Ammon's horn (tissue), 1 donor: ENCODE results near the gene MIOS.

Experiments used
- DNase-seq: peaks from one replicate; pipeline ENCODE4 v3.0.0-alpha.2; 2016; ENCODE audit warnings: low spot score

The MIOS gene

DNA sequence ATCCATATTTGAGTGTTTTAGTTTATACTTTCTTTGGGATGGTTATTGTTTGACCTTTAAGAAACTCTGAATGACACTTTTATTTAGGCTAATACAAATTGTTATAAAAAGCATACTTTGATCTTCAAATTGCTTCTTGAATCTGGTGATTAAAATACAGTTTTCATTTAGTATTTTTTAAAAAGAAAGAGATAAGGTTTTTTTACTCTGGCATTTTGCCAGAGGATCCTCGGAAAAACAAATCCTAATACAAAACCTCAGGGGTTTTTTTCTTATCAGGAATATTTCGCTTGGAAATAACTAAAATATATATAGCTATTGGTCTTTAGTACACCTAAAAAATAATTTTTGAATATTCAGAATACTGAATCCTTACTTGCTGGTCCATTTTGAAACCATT is 17.0 kb downstream of the MIOS start:
- DNase-seq = no peak

DNA sequence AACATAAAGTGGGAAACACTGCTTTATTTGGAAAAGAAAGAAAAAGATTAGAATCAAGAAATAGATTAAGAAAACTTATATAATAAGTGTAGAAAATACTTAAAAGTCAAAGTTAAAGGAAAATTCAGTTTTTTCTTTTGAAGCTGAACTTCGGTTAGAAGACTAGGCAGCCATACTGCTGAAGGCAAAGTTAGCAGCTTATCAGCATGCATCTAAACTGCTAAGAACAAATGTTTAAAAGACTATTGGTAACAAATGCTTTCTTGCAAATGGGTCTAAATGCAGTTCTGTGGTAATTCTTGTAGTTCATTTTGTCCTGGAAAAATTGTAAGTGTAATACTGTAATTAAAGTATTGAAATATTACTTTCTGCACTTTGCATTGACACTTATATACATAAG is 18.0 kb downstream of the MIOS start:
- no peak for DNase-seq

DNA sequence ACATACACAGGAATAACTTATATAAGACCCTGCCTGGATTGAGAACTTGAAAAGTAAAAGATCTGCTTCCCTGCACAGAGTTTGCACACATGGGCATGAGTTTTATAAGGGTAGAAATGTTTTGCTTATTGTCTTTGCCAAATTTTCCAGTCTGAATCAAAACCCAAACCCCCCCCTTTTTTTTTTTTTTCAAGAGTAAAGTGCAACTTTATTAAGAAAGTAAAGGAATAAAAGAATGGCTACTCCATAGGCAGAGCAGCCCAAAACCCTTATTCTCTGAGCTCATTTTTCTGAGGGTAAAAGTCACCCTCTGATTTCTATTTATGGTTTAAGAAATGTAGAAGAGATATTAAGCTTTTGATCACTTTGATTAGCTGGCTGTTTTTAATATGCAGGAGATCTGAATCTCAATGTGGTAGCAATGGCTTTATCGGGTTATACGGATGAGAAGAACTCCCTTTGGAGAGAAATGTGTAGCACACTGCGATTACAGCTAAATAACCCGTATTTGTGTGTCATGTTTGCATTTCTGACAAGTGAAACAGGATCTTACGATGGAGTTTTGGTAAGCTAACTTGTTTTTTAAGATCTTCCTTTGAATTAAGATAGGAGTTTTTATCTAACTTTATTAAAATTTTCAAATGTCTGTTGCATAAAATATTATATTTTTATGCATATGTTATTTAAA is 18.7 kb downstream of the MIOS start:
- no peak for DNase-seq

DNA sequence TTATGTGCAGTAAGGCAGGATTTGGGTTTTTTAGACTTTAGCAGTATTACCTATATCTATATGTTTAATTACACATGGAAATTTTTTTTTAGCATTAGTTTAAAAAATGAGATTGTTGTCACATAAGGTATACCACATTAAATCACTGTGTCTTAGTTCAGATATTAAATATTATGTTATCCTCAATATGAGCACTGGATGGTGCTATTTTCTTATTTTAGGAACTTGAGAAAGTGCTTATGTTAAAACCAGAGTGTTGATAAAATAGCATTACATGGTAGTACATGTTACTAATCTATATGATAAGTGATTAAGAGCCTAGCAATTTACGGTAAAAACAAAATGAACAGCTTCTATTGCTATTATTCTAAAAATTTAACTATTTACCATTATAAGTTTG is 28.8 kb downstream of the MIOS start:
- no peak for DNase-seq

DNA sequence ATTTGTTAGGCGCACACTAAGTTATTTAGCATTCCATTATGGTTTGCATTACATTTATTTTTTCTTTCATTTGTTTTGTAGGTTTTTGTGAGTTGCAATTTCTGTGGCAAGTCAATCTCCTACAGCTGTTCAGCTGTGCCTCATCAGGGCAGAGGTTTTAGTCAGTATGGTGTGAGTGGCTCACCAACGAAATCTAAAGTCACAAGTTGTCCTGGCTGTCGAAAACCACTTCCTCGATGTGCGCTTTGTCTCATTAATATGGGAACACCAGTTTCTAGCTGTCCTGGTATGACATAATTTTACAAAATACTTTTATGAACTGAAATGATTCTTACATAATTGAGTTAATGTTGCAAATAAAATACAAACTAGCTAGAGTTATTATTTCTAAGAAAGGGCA is 29.5 kb downstream of the MIOS start:
- DNase-seq = no peak

DNA sequence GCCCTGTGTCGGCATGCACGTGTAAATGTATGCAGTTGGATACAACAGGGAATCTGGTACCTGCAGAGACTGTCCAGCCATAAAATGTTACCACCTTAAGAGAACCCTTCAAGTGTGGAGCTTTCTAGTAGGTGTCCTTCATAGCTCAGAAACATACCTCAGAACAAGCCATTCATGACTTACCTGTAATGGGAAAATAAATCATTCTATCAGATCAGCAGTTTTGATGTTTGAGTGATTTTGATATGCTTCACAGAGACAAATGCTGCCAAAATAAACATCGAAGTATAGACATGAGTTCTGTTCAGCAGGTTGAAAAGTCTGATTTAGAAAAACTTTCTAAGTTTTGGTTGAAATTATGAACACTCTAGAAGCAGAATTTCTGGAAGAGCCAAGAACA is 40.3 kb downstream of the MIOS start:
- DNase-seq = no peak

DNA sequence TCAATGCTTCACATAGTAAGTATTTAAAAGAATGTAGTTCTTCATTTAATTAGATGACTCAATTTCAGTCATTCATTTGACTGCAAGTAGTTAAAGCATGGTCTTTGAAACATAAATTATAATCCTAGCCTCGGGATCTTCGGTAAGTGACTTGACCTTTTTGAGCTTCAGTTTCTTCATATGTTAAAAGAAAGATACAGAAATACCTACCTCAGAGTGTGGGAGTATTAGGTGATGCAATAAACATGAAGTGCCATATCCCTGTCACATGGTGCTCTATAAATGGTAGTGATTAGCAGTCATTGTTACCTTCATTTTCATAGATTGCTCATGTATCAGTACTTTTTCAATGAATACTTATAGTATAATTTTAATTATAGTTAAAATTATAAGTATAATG is 42.6 kb downstream of the MIOS start:
- DNase-seq = no peak

DNA sequence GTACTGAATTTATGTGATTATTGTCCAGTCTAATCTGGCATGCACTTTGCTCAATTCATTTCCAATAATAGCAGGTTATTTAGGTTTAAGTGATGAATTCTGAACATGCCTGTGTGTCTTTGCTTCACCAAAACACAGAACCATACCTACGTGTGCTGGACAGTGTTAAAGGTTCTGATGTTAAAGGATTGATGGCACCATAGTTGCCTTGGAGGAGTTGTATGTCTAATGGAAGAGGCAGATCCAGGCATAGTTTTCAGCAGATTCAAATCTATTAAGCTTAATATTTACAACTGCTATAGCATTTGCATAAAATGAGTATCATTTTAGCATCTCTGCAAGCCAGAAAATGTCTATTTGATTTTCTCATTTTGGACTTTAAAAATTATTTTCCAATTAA is 45.8 kb downstream of the MIOS start:
- no peak for DNase-seq

DNA sequence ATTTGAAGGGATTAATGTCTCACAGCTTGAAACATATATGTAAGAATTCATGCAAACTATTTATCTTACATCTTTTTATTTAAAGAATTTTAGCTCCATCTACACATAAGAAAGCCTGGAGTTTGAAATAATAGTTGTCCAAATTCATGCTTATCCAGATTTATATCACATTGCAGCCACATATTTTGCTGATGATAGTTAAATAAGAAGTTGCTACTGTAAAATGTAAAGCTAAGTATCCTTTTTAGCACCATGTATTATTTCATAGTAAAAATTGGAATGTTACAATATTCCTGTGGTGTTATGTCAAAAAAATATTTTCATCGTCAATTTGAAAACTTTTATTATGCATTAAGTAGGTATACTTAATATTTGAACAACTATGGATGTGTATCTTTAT is 46.5 kb downstream of the MIOS start:
- no peak for DNase-seq

DNA sequence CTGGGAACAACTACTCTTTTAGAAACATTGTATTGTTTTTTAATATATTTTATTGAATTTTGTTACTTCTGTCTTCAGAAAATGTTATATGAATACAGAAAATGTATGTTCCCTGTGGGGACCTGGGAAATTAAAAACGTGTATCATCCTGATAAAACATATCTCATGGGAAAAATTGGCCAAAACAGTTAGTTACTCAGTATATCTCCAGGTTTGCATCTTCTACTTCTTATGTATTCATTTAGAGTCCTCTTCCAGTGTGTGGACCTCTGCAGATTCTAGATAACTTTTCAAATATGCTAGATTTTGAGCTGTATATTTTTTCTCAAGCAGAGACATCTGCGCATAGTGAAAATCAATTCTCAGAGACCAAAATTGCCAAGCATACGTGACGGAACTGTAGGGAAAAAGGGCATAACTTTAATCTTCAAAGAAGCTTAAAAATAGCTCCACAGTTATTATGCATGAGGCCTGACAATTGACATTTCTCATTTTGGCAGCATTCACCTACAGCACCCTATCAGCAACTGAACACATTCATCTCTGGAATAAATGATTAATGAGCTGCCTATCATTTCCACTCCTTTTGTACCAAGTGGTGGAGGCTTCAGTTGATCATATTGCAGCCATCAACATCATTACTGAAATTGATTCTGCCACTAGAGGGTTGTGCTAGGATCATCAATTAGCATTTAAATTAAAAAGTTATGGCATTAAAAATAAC is 47.5 kb downstream of the MIOS start:
- DNase-seq = no peak

DNA sequence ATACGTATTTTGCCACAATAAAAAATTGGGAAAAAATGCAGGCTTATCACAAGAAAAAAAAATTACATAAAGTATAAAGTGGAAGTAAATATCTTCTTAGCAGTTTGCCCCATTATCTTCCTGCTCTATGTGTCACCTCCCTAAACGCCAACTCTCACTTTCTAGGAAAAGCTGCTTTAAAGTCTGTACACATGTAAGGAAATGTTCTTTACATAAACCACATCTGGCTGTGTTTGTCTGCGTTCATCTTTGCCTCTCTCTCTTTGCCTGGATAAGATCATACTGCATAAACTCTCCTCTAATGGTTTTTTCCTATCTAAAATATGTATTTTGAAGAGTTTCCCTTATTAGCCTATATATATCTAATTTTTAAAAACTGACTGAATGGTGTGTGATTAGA is 50.9 kb downstream of the MIOS start:
- DNase-seq = no peak

DNA sequence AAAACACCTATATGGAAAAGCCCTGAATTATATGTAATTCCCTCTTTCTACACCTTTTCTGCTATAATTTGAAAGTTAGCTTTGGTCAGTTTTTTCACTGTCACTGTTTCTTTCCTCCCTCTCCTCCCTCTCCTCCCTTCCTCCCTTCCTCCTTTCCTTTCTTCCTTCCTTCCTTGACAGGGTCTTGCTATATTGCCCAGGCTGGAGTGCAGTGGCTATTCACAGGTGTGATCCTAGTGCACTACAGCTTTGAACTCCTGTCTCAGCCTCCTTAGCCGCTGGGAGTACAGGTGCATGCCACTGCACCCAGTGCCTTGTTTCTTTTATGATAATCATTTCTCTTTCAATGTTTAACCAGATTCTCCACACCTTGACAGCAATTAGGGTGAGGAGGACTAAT is 51.7 kb downstream of the MIOS start:
- no peak for DNase-seq

DNA sequence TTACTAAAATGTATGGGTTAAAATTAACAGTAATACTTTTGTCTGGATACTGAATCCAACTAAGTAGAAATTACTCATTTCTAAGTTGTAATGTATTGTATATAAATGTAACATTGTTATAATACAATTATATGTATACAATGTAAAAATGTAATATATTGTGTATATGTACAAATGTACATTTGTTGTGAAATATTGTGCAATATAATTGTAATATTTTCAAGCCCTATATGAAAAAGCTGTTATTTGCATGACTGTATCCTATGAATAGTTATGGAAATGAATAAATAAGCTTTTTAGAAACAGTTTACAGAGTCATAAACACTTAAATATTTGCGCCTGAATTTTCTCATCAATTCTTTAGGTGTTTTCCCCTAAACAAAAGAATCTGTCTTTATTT is 53.6 kb downstream of the MIOS start:
- DNase-seq = no peak

DNA sequence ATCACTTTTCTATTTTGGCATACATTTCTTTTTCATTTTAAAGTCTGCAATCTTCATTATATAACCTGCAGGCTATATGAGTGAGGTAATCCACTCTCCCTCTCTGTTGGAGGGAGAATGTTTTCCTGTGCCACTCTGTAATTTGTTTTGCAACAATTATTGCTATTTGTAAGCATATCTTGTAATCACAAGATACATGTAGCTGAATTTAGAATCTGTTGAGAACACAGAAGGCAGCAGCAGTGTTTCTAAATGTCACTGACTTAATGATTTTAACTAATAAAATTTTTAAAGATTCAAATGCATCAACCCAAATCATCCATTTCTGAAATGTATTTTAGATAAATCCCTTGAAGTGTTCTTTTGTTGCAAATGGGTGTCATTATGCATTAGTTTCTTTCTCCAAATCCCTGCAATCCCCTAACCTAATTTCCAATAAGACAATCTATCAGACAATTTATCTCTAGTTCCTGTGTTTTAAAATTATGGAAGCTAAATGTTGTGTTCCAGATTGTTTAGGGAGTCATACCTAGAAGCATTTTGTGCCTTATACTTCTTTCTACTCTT is 54.0 kb downstream of the MIOS start:
- DNase-seq = no peak

DNA sequence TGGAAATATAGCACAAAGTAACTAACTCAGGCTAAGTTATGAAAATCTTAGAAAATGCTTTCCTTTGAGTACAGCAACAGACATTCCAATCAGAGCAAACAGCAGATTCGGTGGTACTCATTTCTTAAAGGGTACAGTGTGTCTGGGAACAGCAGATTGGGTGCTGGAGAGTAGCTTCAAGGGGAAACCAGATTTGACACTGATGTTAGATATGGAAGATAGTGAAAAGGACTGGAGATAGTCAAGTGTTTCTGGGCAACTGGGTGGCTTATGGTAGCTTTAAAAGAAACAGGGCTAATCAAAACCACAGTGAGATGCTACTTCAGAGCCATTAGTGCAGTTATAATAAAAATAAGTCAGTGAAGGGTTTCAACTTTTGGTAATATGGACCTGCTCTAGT is 61.8 kb downstream of the MIOS start:
- no peak for DNase-seq

DNA sequence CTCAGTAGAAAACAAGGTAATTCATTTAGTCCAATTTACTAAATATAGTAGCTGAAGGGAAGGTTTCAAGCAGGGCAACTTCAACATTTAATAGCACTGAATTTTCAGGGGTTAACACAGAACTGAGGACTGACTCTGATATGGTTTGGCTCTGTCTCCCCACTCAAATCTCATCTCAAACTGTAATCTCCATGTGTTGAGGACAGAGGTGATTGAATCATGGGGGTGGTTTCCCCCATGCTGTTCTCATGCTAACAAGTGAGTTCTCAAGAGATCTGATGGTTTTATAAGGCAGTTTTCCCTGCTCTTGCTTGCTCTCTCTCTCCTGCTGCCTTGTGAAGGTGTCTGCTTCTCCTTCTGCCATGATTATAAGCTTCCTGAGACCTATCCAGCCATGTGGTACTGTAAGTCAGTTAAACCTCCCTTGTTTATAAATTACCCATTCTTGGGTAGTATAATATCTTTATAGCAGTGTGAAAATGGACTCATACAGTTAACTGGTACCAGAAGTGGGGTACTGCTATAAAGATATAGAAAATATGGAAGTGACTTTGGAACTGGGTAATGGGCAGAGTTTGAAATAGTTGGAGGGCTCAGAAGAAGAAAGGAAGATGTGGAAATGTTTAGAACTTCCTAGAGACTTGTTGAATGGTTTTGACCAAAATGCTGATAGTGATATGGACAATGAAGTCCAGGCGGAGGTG is 64.1 kb downstream of the MIOS start:
- DNase-seq = no peak

DNA sequence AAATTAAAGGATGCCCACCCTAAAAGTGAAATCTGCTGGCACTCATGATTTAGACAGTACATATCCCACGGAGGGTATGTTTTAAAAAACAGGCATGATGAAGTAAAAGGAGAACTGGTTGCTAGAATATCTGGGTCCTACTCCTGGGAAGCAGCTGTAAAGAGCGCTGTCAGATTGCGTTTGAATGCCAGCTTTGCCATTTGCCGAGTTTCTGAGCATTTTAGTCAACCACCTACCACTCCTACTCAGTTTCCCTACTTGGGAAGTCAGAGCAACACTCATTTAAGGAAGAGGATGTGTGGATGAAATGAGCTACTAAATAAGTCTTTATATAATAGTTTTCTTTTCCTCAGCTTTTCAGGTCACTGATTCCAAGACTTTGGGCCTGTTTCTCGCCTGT is 72.7 kb downstream of the MIOS start:
- peak; percentile 24 for DNase-seq

DNA sequence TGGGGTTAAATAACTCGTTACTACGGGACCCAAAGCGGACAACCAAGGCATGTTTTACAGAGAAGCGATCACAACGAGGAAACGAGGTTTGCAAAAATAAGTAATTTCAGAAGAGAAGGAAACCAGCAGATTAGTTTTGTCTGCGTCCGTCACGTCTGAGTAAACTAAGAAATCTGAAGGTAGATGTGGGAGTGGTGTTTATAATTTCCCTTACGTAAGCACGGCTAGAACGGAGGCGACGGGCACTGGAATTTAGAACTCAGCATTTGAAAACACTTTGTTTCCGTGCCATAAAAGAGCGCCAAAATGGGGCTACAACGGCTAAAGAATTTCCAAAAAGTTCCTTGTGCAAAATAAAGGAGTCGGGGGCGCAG is 73.2 kb downstream of the MIOS start:
- DNase-seq = peak; percentile 37

DNA sequence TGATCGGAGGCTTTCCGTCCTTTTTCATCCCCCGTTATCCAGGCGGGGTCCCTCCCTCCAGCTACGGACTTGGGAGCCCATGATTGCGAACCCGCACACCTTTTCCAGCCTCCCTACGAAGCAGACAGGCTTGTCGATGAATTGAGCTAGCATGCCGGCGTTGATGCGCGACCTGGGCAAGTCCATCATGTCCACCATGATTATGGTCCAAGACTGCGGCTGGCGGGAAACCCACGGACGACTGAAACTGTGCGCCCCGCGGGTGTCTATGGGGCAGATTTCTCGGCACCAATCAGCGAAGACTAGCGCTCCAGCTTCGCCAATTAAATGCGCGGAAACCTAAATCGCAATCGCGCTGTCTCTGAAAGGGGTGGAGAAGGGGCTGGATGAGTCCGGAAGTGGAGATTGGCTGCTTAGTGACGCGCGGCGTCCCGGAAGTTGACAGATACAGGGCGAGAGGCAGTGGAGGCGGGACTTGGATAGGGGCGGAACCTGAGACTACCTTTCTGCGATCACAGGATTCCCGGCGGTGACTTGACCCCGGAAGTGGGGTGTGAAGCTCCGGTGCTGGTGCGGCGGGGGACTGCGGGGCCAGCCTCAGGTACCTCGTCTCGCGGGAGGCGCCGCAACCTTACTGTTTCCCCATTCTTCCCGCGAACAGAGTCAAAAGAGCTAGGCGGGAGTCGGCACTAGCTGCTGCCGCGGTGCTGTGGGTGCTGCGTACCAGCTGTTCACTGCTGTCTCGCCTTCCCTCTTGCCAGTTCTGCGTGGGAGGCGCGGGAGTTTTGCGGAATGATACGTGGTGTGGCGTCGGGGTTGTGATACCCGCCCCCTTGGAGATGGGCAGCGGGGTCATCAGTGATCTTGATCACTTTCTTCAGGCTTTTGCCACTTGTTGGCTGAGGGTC is 73.8 kb downstream of the MIOS start, which contains the start of gene UMAD1:
Gene UMAD1 (plus strand): TSS at position 532 of the 908 bp plus-strand sequence. CDS start 32,620 bp downstream, outside the sequence.
- DNase-seq = peak; percentile 100

DNA sequence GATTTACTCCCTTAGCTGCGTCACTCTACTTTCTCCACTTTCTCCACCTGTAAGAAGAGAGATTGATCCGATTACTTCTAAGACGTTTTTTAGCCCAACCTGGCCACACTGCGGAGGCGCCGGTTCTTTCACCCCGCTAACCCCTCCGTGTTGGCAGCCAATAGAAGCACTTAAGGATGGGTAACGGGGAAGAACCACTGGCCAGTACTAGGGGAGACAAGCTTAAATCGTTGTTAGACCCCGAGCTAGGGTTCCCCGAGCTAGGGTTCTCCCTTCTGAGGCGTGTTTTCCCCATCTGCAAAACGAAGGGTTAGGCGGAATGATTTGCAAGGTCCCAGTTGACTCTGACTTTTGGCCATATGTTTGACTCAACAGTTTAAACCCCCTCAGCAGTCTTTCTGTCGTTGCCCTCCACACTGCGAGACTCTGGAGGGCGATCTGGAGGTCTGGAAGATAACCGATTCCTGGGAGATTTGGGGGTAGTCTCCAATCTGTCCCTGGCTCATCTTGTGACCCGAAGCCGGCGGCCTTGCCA is 74.5 kb downstream of the MIOS start:
- DNase-seq = no peak

DNA sequence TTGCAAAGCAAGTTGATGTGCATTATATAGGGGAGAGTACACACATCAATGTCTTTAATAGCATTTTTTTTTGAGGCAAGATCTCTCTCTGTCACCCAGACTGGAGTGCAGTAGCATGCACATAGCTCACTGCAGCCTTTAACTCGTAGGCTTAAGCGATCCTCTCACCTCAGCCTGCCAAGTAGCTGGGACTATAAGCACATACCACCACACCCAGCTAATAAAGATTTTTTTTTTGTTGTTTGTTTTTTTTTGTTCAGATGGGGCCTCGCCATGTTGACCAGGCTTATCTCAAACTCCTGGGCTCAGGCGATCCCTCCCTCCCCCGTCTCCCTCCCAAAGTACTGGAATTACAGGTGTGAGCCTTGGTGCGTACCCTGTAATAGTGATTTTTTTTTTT is 75.4 kb downstream of the MIOS start:
- no peak for DNase-seq
